HG03565 (cell line): ENCODE results near the gene GPC2.
"Not testable (repeated sequence)": the region's sequence is repeated elsewhere in the genome, so short reads cannot be mapped to it uniquely, and the experiment has no call there.

ENCODE experiments used
- ATAC-seq: cut with Tn5 transposase; IDR thresholded peaks from one replicate; pipeline ENCODE4 v1.9.1; 2021; ENCODE audit warnings: mild to moderate bottlenecking, moderate library complexity; ENCODE audit not compliant: unreplicated experiment

GPC2 gene

DNA sequence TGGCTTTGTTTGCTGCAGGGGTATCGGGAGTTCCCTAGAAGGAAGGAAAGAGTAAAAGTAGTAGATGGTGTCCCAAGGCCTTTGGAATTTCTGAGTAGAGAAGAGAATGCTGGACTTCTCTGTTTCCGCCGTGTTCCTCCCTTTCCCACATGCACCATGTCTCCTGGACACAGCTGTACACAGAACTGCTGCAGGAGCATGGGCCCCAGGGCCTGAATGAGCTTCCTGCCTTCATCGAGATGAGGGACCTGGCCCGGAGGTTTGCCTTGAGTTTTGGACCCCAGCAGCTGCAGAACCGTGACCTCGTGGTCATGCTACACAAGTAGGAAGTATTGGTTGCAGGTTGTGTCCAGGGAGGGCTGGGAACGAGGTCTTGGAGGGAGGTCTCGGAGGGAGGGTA, 27.3 kb upstream of the GPC2 start:
- ATAC-seq, result no peak

GRCh38 chr7:100200693-100201092, 23.5 kb upstream of the GPC2 start:
- ATAC-seq, result no peak

- no peak for ATAC-seq
Measured at GRCh38 chr7:100198266-100198665, 21.1 kb upstream of the GPC2 start.

GRCh38 chr7:100195901-100196322, 18.7 kb upstream of the GPC2 start:
- not testable (repeated sequence) for ATAC-seq

GRCh38 chr7:100195222-100195621, 18.0 kb upstream of the GPC2 start:
- no peak for ATAC-seq

GRCh38 chr7:100192969-100193368, 15.8 kb upstream of the GPC2 start:
- ATAC-seq, result no peak

DNA sequence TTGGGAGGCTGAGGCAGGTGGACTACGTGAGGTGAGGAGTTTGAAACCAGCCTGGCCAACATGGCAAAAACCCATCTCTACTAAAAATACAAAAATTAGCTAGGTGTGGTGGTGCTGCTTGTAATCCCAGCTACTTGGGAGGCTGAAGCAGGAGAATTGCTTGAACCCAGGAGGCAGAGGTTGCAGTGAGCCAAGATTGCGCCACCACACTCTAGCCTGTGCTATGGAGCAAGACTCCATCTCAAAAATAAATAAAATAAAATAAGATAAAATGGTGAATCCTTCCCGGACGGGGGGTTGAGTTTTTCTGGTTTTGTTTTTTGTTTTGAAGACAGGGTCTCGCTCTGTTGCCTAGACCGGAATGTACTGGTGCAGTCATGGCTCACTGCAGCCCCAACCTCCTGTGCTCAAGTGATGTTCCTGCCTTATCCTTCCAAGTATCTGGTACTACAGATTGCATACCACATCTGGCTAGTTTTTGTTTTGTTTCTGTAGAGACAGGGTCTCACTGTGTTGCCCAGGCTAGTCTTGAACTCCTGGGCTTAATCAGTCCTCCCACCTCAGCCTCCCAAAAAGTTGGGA, 15.2 kb upstream of the GPC2 start:
- not testable (repeated sequence) for ATAC-seq

GRCh38 chr7:100191775-100192174, 14.6 kb upstream of the GPC2 start:
- ATAC-seq, result no peak

DNA sequence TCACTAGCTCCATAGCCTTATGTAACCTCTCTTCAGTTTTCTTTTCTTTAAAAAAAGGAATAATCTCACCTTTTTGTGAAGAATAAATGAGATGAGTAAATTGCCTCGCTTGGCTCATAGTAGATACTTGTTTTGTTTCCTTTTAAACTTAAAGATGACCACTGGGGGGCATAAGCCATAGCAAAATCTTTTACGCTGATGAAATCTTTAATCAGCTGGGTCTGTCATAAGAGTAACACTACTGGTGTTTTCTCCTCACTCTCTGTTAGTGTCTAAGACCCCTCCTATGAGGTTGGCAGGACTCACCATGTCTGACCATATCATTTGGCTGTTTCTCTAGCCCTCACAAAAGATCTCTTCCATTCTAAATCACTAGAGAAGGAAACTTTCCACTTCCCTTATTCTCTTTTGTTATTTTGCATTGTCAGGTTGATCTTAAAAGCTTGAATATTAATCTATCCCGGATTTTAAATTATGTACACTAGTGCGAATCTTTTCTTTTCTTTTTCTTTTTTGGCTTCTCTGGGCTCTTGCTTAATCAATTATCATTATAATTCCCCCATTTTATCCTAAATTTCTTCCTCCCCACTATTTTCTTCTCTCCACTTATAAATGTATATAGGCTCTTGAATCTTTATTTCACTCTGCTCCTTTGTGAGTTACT, 13.0 kb upstream of the GPC2 start:
- no peak for ATAC-seq

DNA sequence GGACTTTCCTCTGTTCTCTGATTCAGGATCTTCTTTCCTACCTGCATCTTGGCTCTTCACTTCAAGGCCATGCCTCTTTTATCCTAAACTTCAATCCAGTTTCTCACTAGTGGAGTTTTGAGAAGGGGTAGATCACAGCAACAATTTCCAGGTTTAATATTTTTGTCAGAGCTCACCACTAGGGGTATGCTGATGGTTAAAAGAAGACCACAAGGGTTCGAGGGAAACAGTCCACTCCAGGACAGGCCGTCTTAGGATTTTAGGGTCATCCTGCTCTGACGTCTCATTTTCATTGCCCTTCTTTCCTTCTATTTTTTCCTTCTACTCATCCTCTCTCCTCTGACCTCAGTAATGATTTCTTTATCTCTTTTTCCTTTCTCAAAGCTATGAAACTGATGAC, 11.9 kb upstream of the GPC2 start:
- ATAC-seq, result no peak

DNA sequence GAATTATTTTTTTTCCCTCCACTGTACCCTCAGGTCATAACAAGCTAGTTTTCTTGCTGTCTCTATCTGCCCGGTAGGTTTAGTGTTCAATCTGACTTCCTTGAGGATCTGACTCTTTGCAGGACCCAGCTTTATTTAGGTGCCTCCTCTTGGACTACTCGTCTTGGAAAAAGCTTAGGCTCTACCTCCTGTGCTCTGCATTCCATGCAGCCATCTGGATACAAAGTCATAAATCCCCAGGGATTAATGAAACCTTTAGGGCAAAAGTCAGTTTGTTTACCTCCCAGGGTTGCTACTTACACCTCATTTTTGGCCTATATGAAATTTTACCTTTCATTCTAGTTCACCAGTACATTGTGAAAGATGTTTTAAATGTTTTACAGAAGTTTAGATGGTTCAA, 8.5 kb upstream of the GPC2 start:
- no peak for ATAC-seq

DNA sequence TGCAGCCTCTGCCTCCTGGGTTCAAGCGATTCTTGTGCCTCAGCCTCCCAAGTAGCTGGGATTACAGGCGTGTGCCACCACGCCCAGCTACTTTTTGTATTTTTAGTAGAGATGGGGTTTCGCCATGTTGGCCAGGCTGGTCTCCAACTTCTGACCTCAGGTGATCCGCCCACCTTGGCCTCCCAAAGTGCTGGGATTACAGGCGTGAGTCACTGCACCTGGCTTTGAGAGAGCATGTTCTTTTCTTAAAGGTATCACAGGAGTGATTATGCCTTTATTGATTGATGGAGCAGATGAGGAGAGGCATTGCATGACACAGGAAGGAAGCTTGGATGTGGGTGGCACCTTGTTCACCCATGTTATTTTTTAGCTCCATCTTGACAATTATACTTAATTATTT, 5.9 kb upstream of the GPC2 start:
- ATAC-seq, result not testable (repeated sequence)

DNA sequence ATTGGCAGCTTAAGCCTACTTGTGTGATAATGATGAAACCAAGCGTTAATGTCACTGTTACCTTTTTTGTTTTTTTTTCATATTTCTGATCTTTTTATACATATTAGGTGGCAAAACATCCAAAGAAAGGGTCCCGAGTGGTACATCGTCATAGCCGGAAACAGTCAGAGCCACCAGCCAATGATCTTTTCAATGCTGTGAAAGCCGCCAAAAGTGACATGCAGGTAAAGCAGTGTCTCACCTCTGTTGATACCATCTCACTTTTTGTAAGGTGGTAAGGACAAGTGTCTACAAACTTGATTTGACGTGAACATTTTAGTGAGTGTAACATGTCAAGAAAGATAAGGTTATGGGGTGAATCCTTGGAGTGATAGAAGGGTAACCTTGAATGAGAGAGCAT, 5.4 kb upstream of the GPC2 start:
- ATAC-seq, result not testable (repeated sequence)

GRCh38 chr7:100180084-100180483, 2.9 kb upstream of the GPC2 start:
- ATAC-seq, result not testable (repeated sequence)

DNA sequence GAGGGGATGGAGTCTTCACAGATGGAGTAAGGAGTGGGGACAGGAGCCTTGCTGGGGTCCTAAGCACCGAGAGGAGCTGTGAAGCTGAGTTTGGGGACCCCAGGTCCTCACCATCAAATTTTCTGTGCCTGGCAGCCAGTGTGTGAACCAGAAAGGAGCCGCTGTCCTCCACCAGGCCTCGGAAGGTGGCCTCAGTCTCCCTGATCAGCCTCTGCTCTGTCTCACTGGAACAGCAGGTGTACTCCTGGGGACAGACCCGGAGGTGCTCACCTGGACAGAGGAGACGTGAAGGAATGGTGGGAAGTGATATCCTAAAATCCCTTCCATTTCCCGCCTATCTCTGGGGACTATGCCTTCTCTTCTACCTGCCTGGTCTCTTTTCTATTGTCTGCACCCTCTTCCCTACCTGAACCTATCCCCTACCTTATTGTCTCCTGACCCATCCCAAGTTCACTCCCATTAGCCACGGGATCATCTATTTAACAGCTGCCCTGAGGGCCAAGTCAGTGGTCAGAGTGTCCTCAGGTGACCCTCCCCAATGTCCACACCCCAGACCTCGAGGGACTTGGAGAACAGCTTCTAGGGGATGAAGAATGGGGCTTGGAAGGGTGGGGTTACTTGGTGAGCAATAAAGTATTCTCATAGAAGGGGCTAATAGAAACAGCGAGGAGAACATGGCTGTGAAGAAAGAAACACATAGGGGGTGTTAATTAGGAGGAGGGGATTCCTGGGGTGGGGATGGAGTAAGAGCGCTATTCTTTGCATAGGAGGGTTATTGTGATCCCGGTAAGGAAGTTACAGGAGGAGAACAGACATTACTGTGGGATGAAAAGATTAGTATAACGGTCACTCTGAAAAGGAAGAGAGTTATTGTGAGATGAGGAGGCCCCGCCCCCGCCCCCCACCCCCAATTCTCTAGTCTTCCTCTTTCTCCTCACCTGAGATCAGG, 811 bp downstream of the GPC2 start:
- no peak for ATAC-seq

- ATAC-seq, result no peak
Measured at GRCh38 chr7:100175296-100175935, 1.8 kb downstream of the GPC2 start.

GRCh38 chr7:100174582-100174981, 2.6 kb downstream of the GPC2 start:
- ATAC-seq, result no peak

DNA sequence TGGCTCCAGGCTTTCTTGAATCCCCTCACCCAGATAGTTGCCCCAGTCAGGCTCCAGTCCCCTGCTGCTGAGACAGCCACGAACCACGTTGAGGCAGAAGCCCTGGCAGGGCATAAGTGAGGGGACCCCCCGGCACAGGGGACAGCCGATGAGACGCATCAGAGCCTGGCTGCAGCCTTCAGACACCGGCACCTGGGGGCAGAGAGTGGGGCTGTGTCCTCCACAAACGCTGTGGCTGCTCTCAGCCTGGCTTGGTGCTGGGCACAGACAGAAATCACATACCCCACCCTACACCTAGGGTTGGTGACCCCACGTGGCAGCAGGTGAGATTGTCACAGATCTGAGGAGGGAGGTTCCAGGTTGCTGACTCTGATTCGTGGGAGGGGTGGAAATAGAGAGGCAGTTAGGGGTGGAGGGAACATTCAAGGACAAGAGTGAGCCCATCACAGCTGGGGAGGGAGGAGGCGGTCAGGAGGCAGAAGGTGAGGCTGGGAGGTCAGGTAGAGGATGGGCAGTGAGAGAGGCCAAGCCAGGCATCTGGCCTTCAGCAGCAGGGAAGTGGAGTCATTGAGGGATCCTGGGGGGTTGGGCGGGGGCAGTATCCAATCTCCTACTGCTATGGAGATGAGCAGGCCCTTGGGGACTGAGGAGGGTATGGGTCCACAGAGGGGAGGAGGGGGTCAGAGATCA, 3.2 kb downstream of the GPC2 start:
- ATAC-seq, result no peak

GRCh38 chr7:100171840-100172239, 5.3 kb downstream of the GPC2 start:
- no peak for ATAC-seq

DNA sequence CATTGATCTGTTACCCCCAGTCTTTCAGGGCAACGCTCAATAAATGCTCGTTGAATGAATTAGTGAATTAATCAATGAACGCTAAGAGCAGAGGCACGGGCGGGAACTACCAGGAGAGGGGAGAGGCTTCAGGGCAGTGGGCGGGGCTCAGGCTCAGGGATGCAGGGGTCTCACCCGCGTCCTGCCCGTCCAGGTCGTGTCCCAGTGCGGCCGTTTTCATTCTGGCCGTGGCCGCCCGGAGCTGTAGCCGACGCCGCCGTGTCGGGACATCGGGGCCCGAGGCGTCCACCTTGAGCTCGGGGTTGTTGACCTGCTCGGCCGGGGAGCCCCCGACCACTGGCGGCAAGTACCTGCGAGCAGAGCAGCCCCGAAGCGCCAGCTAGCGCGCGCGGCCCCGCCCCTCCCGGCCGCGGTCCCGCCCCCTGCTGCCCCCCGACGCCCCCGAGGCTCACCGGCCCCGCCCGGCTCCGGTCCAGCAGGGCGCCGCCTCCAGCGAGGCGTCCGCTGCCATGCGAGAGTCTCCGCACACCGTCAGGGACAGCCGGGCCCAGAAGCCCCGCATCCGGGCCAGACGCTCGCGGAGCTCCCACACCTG, 6.0 kb downstream of the GPC2 start:
- no peak for ATAC-seq
